Adipose tissue (tissue), 3 donors: ENCODE measurements around the gene KLHDC7B. TPM values are rescaled to one million over a fixed set of nuclear protein-coding genes. Genes with fewer than 3 reads are reported as not detected.

Source experiments
- polyA plus RNA-seq, 3 donors: library from polyadenylated mRNA; stranded (reverse); fragments of 200-250 nt; gene quantifications; one replicate each; pipeline ENCODE4 v1.2.3, GENCODE V29; 2013
- donor health status: healthy with polysubstance abuse.
- donor health status: Bipolar disorder and iron deficiency.
- donor health status: healthy.

Gene KLHDC7B
- polyA plus RNA-seq, 3 donors = 0.11 to 0.23 (median 0.21) TPM

Other genes starting within 250 kb of the KLHDC7B start
- 10 to 100 TPM; 41.6 to 80.4 (median 67.8) TPM for gene PLXNB2, start 238.3 kb upstream of the KLHDC7B start, polyA plus RNA-seq
- 1 to 10 TPM; 2.0 to 4.0 (median 2.5) TPM for gene DENND6B, start 218.9 kb upstream of the KLHDC7B start, polyA plus RNA-seq
- gene PPP6R2, start 202.6 kb upstream of the KLHDC7B start, polyA plus RNA-seq = 10 to 100 TPM; 25.1 to 41.1 (median 36.9) TPM
- gene SBF1, start 70.9 kb upstream of the KLHDC7B start, polyA plus RNA-seq = 10 to 100 TPM; 36.5 to 41.9 (median 41.8) TPM
- gene ADM2, start 64.4 kb upstream of the KLHDC7B start, polyA plus RNA-seq = 1 to 10 TPM in 1 of 3 donors, under 1 TPM in 1, not detected in 1; 0.31 to 6.1 TPM
- gene MIOX, start 59.0 kb upstream of the KLHDC7B start, polyA plus RNA-seq = under 1 TPM in 1 of 3 donors, not detected in 2; 0.38 TPM
- 10 to 100 TPM; 49.6 to 95.8 (median 64.7) TPM for gene LMF2, start 38.2 kb upstream of the KLHDC7B start, polyA plus RNA-seq
- 10 to 100 TPM; 23.6 to 35.0 (median 31.3) TPM for gene NCAPH2, start 37.7 kb upstream of the KLHDC7B start, polyA plus RNA-seq
- gene SCO2, start 20.3 kb upstream of the KLHDC7B start, polyA plus RNA-seq = 1 to 10 TPM; 2.2 to 8.8 (median 2.3) TPM
- gene TYMP, start 15.9 kb upstream of the KLHDC7B start, polyA plus RNA-seq = 100 to 1,000 TPM in 1 of 3 donors, 10 to 100 TPM in 2; 49.1 to 162 (median 75.1) TPM
- gene SYCE3, start 17.0 kb downstream of the KLHDC7B start, polyA plus RNA-seq = not detected
- 10 to 100 TPM; 13.4 to 30.4 (median 13.5) TPM for gene CPT1B, start 32.5 kb downstream of the KLHDC7B start, polyA plus RNA-seq
- gene CHKB, start 37.0 kb downstream of the KLHDC7B start, polyA plus RNA-seq = 100 to 1,000 TPM in 1 of 3 donors, 10 to 100 TPM in 2; 39.2 to 137 (median 65.2) TPM
- gene MAPK8IP2, start 54.9 kb downstream of the KLHDC7B start, polyA plus RNA-seq = 1 to 10 TPM in 2 of 3 donors, under 1 TPM in 1; 0.67 to 2.7 (median 2.0) TPM
- gene ARSA, start 82.3 kb downstream of the KLHDC7B start, polyA plus RNA-seq = 10 to 100 TPM; 24.9 to 56.2 (median 44.1) TPM
- gene SHANK3, start 126.9 kb downstream of the KLHDC7B start, polyA plus RNA-seq = 10 to 100 TPM in 2 of 3 donors, 1 to 10 TPM in 1; 6.3 to 80.5 (median 33.1) TPM
- 1 to 10 TPM in 2 of 3 donors, under 1 TPM in 1; 0.25 to 3.6 (median 1.1) TPM for gene ACR, start 192.3 kb downstream of the KLHDC7B start, polyA plus RNA-seq
- gene RABL2B, start 237.7 kb downstream of the KLHDC7B start, polyA plus RNA-seq = 10 to 100 TPM; 11.7 to 18.1 (median 16.7) TPM